Raji (cell line): ENCODE results near the gene RAB36.

Source experiments
- POLR2A ChIP-seq: IDR thresholded peaks from 2 replicates; pipeline ENCODE4 v1.6.1; 2011; ENCODE audit warnings: low read depth, low read length, control low read depth; ENCODE audit not compliant: insufficient read depth

The RAB36 gene, protein sequence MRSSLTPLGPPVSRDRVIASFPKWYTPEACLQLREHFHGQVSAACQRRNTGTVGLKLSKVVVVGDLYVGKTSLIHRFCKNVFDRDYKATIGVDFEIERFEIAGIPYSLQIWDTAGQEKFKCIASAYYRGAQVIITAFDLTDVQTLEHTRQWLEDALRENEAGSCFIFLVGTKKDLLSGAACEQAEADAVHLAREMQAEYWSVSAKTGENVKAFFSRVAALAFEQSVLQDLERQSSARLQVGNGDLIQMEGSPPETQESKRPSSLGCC

DNA sequence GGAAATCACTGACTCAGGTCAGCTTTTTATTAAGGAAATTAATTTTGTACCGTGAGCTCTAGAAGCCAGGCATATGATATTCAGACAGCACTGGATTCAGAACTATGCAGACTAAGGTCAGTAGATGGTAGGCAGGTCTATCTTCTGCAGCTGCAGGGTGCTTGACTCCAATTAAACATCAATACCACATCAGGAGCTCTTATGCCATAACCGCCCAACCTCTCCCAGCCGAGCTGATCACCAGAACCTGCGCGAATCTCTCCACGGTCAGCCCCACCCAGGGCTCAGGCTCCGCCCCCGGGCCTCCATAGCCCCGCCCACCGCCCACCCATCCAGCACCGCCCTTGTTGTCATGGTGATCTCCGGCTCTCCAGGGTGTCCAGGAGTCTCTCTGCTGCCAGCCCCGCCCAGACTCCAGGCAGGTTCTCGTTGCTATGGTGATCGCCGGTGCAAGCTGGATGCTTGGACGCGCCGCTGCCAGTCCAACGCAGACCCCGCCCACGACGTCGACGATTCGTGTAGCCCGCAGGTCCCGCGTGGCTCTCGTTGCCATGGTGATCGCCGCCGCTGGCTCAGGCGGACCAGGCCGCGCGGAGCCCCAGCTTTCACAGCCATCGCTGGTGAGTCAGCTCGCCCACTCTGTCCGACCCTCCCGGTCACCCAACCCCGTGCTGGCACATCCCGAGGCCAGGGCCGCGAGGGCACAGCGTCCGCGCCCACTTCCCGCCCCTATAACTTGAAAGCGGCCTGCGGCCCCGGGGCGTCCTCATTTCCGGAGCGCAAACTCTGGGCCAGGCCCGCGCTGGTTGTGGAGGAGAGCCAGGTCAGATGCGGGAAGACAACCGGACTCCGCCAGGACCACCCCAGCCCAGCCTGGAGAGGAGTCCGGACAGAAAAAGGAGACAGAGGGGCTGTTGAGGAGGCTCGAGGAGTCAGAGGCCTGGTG, at the start of gene RAB36:
TSS of gene RAB36 (plus strand) at position 546 of the 946 bp plus-strand sequence. CDS start 1,140 bp downstream, outside the sequence.
- TF ChIP-seq POLR2A, result no peak

DNA sequence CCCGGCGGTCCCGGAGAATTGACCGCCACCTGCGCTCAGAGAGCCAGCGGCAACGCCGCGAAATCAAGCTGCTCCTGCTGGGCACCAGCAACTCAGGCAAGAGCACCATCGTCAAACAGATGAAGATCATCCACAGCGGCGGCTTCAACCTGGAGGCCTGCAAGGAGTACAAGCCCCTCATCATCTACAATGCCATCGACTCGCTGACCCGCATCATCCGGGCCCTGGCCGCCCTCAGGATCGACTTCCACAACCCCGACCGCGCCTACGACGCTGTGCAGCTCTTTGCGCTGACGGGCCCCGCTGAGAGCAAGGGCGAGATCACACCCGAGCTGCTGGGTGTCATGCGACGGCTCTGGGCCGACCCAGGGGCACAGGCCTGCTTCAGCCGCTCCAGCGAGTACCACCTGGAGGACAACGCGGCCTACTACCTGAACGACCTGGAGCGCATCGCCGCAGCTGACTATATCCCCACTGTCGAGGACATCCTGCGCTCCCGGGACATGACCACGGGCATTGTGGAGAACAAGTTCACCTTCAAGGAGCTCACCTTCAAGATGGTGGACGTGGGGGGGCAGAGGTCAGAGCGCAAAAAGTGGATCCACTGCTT, 49.4 kb upstream of the RAB36 start:
- no peak for TF ChIP-seq POLR2A

DNA sequence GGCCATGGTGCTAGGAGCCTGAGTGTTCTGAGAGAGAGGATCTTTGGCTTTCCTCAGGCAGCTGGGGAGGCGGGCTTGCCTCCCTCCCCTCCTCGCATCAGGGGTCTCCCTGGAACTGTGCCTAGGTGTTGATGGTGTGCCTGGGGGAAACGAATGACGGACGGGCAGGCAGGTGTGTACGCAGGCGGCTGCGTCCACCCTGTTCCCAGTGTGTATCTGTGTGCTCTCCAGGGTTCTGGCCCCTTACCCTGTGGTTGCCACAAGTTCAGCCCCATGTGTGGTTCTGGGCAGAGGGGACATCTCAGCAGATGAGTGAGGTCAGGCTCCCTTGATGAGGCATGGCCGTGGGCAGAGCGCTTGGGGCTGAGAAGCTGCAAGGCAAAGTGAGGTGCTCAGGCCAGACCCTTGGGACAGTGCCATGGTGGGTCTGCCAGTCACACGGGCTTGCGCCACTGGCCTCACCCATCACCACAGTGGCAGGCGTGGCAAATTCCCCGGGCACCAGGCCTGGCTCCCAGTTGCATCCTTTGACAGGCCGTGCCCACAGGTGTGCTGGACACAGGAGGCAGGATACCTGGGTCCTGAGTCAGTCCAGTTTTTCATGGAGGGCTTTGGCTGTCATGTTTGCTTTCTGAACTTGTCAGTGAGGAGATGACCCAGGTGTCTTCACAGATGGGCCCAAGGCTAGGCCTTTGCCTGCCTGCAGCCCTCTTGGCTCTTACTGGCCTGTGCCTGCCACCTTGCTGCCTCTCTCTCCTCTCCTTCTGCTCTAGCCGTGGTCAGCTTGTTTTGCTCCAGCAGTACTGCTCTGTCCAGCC, 47.7 kb upstream of the RAB36 start:
- TF ChIP-seq POLR2A, result no peak

DNA sequence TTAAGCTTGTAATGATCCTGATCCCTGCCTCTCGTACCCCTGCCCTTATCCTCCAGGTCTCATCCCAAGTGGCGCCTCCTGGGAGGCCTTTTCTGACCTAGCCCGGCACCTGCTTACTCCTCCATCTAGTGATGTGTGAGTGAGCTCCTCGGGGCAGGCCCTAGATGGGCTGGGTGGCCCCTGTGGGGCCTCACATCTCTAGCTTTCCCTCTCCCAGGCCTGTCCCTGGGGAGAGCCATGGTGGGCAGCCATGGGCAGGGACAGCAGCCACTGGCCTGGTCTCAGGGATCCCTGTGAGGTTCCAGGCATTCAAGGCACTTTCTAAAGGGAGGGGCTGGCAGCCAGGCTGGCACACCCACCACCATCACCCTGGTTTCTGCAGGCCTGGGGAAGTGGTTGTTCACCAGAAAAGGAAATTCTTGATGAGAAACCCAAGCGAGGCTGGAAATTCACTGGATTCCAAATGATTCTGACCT, 47.0 kb upstream of the RAB36 start:
- no peak for TF ChIP-seq POLR2A

DNA sequence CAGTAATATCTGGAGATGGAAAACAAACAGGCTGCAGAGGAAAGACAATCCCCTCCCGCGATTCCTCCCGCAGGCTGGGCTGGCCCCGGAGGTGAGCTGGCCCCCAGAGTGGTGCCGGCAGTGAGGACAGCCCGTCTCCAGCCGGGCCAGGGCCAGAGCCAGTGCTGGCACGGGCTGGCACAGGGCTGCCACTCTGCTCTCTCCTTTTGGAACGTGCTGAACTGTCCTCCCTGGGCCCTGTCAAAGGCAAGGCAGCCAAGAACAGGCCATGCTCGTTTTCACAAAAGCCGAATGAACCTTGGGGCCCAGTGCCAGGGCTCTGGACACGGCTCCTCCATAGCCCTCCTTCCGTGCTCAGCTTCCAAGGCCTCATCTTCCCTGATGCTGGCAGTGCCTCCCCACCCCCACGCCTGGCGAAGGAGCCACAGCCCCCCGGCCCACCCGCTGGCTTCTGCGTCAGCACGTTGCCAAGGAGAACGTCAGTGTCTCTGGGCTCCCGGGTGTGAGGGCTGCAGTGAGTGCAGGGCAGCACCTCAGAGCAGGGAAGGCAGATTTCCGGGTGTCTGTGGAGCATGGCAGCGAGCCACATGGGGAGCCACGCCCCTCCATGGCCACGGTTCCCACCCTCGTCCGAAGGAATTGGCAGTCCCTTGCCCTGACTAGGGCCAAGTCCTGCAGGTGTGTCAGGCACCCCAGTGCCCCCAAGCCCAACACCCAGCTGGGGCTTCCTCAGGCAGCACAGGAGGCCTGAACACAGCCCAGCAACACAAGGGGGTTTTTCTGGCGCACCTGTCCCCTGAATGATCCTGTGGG, 46.4 kb upstream of the RAB36 start:
- no peak for TF ChIP-seq POLR2A

DNA sequence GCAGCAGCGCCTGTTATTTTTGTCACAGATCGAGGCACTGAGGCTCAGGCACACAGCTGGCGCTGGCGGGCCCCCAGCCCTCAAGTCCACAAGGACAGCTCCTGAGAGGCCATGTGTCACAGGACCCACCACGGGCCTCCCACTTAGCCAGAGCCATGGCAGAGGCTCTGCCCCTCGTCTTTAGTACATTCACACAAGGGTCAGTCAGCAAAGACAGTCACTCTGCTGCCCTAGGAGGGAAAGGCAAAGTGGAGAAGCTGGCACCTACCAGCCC, 45.8 kb upstream of the RAB36 start:
- TF ChIP-seq POLR2A, result no peak

DNA sequence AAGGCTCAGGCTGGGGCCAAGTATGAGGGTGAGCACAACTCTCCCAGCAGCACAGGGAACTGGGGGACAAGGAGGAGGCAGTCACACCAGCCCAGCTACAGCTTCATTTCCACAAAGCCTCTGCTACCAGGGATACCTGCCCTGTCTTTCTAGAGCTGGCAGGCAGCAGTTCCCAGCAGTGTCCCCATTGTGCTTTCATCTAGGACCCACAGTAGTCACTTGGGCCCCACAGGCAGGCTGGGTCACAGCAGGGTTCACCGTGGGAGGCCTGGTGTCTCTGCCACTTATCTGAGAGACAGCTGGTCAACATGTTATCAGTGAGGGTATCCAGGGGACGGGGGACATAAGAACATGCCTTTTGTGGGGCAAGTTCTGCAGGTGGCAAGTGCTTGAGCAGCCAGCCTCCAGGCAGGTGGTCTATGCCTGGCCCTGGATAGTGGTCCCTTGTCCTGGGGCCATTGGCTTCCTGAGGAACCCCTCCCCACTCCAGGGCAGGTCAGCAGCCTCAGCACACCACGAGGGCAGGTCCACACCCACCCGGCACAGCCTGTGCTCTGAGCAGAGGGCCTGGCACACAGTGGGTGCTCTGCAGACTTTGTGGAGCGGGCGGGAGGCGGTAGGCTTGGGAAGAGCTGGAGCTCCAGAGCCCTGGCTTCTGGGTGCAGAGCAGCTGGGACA, 45.0 kb upstream of the RAB36 start:
- TF ChIP-seq POLR2A, result no peak

DNA sequence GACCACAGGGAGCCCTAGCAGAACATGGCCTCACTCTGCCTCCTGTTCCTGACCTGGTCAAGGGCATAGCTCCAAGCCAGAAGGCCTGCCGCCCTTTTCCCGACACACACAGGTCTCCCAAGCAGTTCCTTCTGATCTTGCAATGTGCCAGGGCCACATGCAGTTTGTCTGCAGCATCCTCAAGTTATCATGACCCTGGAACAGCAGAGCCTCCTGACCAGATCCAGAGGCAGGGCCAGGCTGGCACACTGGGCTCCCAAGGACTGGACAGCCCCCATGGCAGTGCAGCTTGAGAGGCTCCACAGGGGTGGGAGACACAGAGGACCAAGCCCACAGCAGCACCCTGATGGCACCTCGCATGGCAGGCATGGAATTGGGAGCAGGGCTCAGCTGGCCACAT, 43.8 kb upstream of the RAB36 start:
- no peak for TF ChIP-seq POLR2A

DNA sequence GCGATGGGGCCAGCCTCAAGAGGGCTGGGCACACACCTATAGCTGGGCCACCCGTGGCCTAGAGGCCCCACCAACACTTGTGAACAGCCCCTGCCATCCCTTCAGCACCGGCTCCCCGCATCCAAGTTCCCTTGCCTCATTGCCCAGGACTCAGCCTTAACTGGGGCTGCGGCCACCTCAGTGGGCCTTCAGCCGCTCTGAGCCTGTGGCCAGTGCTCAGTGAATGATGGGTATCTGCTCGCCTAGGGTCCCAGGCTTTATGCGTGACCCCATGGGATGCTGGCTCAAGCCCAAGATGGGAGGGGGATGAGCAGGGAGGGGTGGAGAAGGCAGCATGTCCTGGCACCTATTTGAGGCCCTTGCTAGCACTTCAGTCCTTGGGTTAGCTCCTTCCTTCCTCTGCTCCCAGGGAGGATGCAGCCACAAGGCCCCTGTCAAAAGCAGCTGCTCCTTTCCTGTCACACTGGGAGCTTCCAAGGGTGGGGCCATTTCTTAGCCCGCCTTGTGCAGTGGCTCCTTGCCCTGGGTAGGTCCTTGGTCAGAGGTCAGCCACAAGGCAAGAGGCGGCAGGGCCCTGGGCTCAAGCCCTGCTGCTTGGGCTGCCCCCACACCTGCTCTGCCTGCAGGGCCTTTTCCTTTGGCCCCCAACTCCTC, 43.1 kb upstream of the RAB36 start:
- TF ChIP-seq POLR2A, result no peak

DNA sequence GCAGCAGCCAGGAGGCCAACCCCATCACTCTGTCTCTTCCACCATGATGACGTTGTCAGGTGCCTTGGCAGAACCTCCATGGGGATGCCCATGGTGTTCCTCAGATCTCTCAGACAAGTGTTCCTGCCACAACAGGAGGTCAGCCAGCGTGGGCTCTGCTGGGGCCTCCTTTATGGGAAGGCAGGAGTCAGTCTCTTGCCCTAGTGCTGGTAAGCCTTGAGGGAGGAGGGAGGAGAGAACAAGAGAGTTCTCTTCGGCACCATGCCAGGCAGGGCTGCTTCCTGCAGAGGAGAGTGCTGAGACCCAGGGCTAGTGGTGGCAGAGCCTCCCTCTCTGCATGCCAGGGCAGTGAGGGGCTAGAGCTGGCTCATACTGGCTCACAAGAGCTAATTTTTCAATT, 42.5 kb upstream of the RAB36 start:
- no peak for TF ChIP-seq POLR2A

DNA sequence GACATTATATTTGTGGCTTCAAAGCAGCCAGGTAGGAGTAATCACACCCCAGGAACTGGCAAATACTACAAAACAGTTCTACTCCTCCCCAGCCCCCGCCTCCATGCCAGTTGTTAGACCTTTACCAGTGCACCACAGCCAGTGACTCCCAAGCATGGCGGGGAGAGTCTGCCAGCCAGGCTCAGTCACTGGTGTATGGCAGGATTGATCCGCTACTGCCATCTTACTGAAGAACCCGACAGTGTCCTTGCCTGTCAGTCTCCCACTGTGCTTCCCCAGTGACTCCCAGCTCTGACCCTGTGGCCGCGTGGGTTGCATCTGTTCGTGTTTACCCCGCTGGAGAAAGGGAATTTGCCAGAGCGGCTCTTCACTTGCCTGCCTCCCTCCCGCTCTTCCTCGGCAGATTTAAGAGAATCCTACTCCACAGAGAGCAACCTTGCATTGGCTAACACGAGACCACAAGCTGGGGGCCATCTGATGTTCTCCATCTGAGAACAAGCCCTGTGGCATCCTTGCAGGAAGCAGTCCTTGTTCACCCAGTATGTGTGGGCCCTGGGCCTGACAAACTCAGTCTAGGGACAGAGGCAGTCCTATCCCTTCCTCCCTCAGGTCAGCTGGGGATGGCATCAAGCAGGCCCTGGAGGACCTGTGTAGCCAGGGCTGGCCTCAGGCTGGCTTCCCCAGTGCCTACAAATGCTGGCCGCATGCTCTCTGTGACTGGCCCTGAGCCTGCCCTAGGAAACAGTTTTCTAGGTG, 41.9 kb upstream of the RAB36 start:
- no peak for TF ChIP-seq POLR2A

DNA sequence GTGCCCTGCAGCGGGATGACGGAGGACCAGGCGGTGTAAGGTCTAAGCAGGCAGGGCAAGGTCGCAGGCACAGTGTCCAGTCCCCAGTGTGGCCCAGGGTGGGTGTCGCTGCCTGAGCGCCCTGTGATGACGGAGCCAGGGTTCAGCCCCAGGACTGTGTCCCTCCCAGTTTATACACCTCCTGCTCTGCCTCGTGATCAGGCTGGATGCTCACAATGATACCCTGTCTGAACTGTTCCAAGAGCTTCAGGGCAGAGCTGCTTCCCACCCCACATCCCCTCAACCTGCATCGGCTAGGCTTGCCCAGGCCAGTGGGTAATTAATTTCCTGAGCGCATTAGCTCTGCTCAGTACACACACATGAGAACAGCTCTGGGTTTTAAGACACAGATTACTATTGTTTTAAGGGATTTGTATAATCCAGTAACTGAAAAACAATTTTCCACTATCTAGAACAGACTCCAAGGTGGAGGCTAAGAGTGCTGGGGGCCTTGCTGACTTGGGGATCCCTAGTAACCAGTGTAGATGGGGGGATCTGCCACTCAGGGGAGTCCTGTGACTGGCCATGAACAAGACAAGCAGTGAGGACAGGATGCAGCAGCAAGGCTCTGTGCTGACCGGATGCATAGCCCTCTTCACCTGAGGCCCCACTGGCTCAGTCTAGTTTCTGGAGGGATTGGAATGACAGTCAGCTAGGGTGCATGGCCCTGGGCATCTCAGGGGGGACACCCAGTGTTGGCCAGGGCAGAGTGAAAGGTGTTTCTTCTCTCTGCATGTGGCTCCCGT, 40.9 kb upstream of the RAB36 start:
- TF ChIP-seq POLR2A, result no peak
